Mammary epithelial cell (primary cell): ENCODE measurements around the gene DLG1.

Source experiments
- EZH2 ChIP-seq: IDR thresholded peaks from 2 replicates; pipeline ENCODE4 v1.6.1; 2012; ENCODE audit warnings: low read length, inconsistent platforms, borderline replicate concordance
- TF ChIP-seq, protein P1 (sequence below), 2 donors: IDR thresholded peaks in 1 of 2; conservative IDR thresholded peaks in 1 of 2; 2 replicates each; pipeline ENCODE4 v1.5.1; 2011 to 2012; ENCODE audit warnings: inconsistent platforms in 2 of 2, low read length in 2 of 2, mild to moderate bottlenecking in 2 of 2, control low read depth in 1 of 2, low read depth in 1 of 2; ENCODE audit not compliant: insufficient read depth in 1 of 2; ENCODE audit errors: extremely low read depth in 1 of 2

DNA sequence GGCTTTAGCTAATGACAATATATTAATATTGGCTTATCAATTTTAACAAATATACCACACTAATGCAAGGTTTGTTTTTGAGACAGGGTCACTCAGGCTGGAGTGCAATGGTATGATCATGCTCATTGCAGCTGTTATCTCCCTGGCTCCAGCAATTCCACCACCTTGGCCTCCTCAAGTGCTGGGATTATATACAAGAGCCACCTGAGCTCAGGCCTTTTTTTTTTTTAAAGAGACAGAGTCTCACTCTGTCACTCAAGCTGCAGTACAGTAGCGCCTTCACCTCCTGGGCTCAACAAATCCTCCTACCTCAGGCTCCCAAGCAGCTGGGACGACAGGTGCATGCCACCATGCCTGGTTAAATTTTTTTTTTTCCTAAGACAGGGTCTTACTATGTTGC is 11.7 kb downstream of the DLG1 start:
- no peak for TF ChIP-seq EZH2
- TF ChIP-seq, protein P1, sequence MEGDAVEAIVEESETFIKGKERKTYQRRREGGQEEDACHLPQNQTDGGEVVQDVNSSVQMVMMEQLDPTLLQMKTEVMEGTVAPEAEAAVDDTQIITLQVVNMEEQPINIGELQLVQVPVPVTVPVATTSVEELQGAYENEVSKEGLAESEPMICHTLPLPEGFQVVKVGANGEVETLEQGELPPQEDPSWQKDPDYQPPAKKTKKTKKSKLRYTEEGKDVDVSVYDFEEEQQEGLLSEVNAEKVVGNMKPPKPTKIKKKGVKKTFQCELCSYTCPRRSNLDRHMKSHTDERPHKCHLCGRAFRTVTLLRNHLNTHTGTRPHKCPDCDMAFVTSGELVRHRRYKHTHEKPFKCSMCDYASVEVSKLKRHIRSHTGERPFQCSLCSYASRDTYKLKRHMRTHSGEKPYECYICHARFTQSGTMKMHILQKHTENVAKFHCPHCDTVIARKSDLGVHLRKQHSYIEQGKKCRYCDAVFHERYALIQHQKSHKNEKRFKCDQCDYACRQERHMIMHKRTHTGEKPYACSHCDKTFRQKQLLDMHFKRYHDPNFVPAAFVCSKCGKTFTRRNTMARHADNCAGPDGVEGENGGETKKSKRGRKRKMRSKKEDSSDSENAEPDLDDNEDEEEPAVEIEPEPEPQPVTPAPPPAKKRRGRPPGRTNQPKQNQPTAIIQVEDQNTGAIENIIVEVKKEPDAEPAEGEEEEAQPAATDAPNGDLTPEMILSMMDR (conservative IDR thresholded peaks at IDR 0.05 in 1 of 2, IDR thresholded peaks at IDR 0.05 in 1 of 2; ENCODE audit: extremely low read depth in 1 of 2, insufficient read depth in 1 of 2, low read depth in 1 of 2, low read length in 2 of 2) = no peak
